Nephron progenitor cell (in vitro differentiated cells): ENCODE data around the gene XRCC5.

ENCODE experiments used
- DNase-seq: peaks from one replicate; pipeline ENCODE4 v3.0.0; 2021
- H3K27ac Mint-ChIP-seq: 2 replicates; pipeline ENCODE4 v1.8.0; 2021; ENCODE audit warnings: mild to moderate bottlenecking, moderate library complexity, mixed read lengths
- H3K27me3 Mint-ChIP-seq: 2 replicates; pipeline ENCODE4 v1.8.0; 2021; ENCODE audit warnings: mild to moderate bottlenecking, low read depth, mixed read lengths; ENCODE audit not compliant: poor library complexity
- H3K36me3 Mint-ChIP-seq: 2 replicates; pipeline ENCODE4 v1.8.0; 2021; ENCODE audit warnings: low read depth, mixed read lengths
- H3K4me1 Mint-ChIP-seq: 2 replicates; pipeline ENCODE4 v1.8.0; 2021; ENCODE audit warnings: mixed read lengths
- H3K4me3 Mint-ChIP-seq: 2 replicates; pipeline ENCODE4 v1.8.0; 2021; ENCODE audit warnings: mild to moderate bottlenecking, moderate library complexity, mixed read lengths
- H3K9me3 Mint-ChIP-seq: 2 replicates; pipeline ENCODE4 v1.8.0; 2021; ENCODE audit warnings: mild to moderate bottlenecking, moderate library complexity, mixed read lengths
- CTCF ChIP-seq: fragments of 200-600 bp; sonication (generic); IDR thresholded peaks from 2 replicates; pipeline ENCODE4 v1.5.0; 2021; ENCODE audit warnings: antibody characterized with exemption

The XRCC5 gene

GRCh38 chr2:216233281-216233995 is 124.3 kb downstream of the XRCC5 start:
- no peak for DNase-seq
- no peak for TF ChIP-seq CTCF
- Mint-ChIP-seq H3K4me1 (no peaks in the 10 kb centered on the region), H3K9me3 (peaks cover 55% of the 10 kb centered on the region), H3K27me3 (no peaks in the 10 kb centered on the region), H3K4me3 (no peak overlapping the region), H3K27ac (no peak overlapping the region), H3K36me3 (peaks cover 36% of the 10 kb centered on the region)

DNA sequence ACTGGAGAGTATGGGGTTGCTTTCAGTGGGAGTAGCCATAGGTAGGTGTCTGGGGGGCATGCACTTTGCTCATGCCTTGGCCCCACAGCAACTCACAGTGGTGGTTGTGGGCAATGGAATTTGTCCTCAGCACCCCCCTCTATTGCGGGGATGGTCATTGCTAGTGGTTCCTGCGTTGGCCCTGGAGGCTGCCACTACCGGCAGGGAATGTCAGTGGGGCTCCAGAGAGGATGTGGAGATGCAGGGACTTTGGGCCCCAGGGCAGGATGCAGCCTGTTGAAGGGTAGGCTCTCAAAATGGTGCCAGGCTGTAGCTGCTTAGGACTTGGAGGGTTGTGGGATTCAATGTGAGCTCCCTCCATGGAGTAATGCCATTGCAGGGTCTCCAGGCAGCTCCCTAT is 125.0 kb downstream of the XRCC5 start:
- no peak for DNase-seq
- peaks cover 2% of the 10 kb centered on the region for H3K27me3 Mint-ChIP-seq
- H3K4me1 Mint-ChIP-seq: no peaks in the 10 kb centered on the region
- TF ChIP-seq CTCF: no peak
- peaks cover 36% of the 10 kb centered on the region for H3K36me3 Mint-ChIP-seq
- peaks cover 50% of the 10 kb centered on the region for H3K9me3 Mint-ChIP-seq
- H3K4me3 Mint-ChIP-seq: no peak overlapping the region
- H3K27ac Mint-ChIP-seq: no peak overlapping the region

DNA sequence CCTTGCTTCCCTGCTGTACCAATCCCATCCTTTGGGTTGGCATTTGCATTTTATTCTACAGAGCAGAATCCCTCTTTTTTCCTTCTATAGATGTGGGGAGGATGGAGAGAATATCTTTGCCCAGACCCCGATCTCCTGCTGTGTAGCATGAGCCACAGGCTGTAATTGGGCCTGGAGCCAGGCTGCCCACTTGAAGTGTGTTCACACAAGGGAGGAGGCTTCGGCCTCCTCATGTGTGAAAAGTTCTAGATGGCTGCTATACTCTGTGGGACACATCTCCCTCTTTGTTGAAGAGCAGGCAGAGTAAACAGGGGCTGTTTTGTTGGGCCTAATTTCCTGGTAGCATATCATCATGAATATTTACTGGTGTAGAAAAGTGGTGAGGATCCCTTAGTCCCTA is 126.3 kb downstream of the XRCC5 start:
- peaks cover 41% of the 10 kb centered on the region for H3K9me3 Mint-ChIP-seq
- no peak for DNase-seq
- H3K36me3 Mint-ChIP-seq: peaks cover 24% of the 10 kb centered on the region
- no peak for TF ChIP-seq CTCF
- H3K4me3 Mint-ChIP-seq: no peak overlapping the region
- no peaks in the 10 kb centered on the region for H3K4me1 Mint-ChIP-seq
- H3K27me3 Mint-ChIP-seq: peaks cover 2% of the 10 kb centered on the region
- no peak overlapping the region for H3K27ac Mint-ChIP-seq

DNA sequence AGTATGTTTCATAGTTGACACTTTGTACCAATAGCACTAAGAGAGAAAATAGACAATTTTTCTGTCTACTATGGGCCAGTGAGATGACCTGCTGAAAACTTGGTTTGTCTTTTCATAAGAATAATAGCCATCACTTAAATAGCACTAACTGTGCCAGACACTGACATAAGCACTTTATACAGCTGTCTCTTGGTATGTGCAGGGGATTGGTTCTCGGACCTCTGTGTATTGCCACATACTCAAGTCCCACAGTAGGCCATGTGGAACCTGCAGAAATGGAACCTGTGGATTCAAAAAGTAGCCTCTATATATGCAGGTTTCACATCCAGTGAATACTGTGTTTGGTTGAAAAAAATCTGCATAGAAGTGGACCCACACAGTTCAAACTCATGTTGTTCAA is 126.7 kb downstream of the XRCC5 start:
- Mint-ChIP-seq H3K27ac (no peak overlapping the region), H3K4me1 (peaks cover 3% of the 10 kb centered on the region), H3K4me3 (no peak overlapping the region), H3K36me3 (peaks cover 23% of the 10 kb centered on the region), H3K27me3 (peaks cover 2% of the 10 kb centered on the region), H3K9me3 (peaks cover 37% of the 10 kb centered on the region)
- no peak for DNase-seq
- no peak for TF ChIP-seq CTCF

DNA sequence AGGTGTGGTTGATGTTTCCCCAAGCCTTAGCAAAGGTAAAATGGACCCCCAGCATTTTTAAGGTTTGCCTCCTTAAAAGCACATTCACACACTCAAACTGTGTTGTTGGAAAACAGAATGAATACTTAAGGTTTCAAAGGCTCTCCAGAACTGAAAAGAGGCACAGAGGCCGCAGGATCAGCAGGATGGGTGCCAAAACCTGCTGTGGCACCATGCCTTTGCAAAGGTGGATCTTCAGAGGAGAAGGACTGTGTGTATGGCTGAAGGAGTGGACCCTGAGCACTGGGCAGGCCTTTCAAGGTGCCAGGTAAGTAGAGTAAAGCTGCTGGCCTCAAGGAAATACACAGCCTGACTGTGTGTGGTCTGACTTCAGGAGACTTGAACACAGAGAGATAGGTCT is 127.3 kb downstream of the XRCC5 start:
- Mint-ChIP-seq H3K4me1 (peaks cover 9% of the 10 kb centered on the region), H3K36me3 (peaks cover 23% of the 10 kb centered on the region)

More for the DNA sequence above, 127.3 kb downstream of the XRCC5 start:
- TF ChIP-seq CTCF: no peak
- Mint-ChIP-seq H3K27me3 (peaks cover 2% of the 10 kb centered on the region), H3K4me3 (no peak overlapping the region), H3K27ac (no peak overlapping the region), H3K9me3 (peaks cover 34% of the 10 kb centered on the region)
- DNase-seq: no peak
